ENCODE data around the gene EBF4.

EBF4 gene

GRCh38 chr20:2780948-2781347 is 88.4 kb downstream of the EBF4 start:
- DNase-seq (ENCODE audit: low read depth) = no peak
- no peak overlapping the region for H3K4me3 ChIP-seq (replicated peaks; ENCODE audit: low read depth, low read length)
- TF ChIP-seq, protein P1, sequence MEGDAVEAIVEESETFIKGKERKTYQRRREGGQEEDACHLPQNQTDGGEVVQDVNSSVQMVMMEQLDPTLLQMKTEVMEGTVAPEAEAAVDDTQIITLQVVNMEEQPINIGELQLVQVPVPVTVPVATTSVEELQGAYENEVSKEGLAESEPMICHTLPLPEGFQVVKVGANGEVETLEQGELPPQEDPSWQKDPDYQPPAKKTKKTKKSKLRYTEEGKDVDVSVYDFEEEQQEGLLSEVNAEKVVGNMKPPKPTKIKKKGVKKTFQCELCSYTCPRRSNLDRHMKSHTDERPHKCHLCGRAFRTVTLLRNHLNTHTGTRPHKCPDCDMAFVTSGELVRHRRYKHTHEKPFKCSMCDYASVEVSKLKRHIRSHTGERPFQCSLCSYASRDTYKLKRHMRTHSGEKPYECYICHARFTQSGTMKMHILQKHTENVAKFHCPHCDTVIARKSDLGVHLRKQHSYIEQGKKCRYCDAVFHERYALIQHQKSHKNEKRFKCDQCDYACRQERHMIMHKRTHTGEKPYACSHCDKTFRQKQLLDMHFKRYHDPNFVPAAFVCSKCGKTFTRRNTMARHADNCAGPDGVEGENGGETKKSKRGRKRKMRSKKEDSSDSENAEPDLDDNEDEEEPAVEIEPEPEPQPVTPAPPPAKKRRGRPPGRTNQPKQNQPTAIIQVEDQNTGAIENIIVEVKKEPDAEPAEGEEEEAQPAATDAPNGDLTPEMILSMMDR (IDR thresholded peaks at IDR 0.05; ENCODE audit: low read length, missing control alignments) = no peak

GRCh38 chr20:2783908-2784566 is 91.5 kb downstream of the EBF4 start:
- TF ChIP-seq, protein P1 (IDR thresholded peaks at IDR 0.05; ENCODE audit: low read length, missing control alignments) = no peak
- no peak overlapping the region for H3K4me3 ChIP-seq (replicated peaks; ENCODE audit: low read depth, low read length)
- DNase-seq (ENCODE audit: low read depth) = no peak

GRCh38 chr20:2793471-2793870 is 100.9 kb downstream of the EBF4 start:
- no peak overlapping the region for H3K4me3 ChIP-seq (replicated peaks; ENCODE audit: low read depth, low read length)
- TF ChIP-seq, protein P1 (IDR thresholded peaks at IDR 0.05; ENCODE audit: low read length, missing control alignments) = no peak
- DNase-seq (ENCODE audit: low read depth) = no peak

GRCh38 chr20:2794202-2794748 is 101.7 kb downstream of the EBF4 start:
- no peak overlapping the region for H3K4me3 ChIP-seq (replicated peaks; ENCODE audit: low read depth, low read length)
- TF ChIP-seq, protein P1 (IDR thresholded peaks at IDR 0.05; ENCODE audit: low read length, missing control alignments) = no peak
- DNase-seq (ENCODE audit: low read depth) = no peak

DNA sequence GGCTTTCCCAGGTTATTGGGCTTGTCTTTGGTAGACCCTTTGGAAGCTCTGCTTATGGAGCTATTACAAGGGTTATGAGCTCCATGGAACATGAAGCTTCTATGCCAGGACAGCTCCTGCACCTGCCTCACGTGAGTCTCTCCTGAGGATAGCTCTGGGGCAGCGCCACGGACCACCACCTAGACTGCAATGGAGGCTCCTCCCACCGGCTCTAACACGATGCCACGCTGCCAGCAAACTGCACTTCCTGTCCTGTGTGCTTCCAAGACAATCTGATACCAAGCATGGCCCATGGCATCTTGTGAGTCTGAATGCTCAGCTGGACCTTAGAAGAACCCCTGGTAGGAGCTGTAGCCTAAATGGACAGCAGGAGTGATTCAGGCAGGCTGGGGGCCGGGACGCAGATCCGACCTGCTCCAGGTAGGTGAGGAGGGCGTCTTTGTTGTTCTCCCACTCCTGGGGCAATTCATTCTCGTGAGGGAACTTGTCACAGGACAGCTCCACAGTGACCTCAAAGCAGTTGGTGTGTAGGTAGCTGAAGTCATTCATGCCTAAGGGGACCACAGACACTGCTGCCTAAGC is 102.4 kb downstream of the EBF4 start:
- no peak overlapping the region for H3K4me3 ChIP-seq (replicated peaks; ENCODE audit: low read depth, low read length)
- TF ChIP-seq, protein P1 (IDR thresholded peaks at IDR 0.05; ENCODE audit: low read length, missing control alignments) = no peak
- no peak for DNase-seq (ENCODE audit: low read depth)

GRCh38 chr20:2795451-2795850 is 102.9 kb downstream of the EBF4 start:
- no peak for DNase-seq (ENCODE audit: low read depth)
- no peak overlapping the region for H3K4me3 ChIP-seq (replicated peaks; ENCODE audit: low read depth, low read length)
- TF ChIP-seq, protein P1 (IDR thresholded peaks at IDR 0.05; ENCODE audit: low read length, missing control alignments) = no peak

Data from fibroblast of pulmonary artery (primary cell).